Suprapubic skin (tissue), 4 donors: ENCODE data around the gene LDAH. TPM values are rescaled to one million over a fixed set of nuclear protein-coding genes. Genes with fewer than 3 reads are reported as not detected.

Experiments used
- DNase-seq, 2 donors: peaks; one replicate each; pipeline ENCODE4 v3.0.0-alpha.2; 2019; ENCODE audit warnings: low spot score in 2 of 2
- H3K27ac ChIP-seq: fragments of 200-600 bp; sonication (generic); one replicate; pipeline ENCODE4 v1.5.1; 2019
- H3K27me3 ChIP-seq: fragments of 200-600 bp; sonication (generic); one replicate; pipeline ENCODE4 v1.5.1; 2019
- H3K36me3 ChIP-seq: fragments of 200-600 bp; sonication (generic); one replicate; pipeline ENCODE4 v1.5.1; 2019
- H3K4me1 ChIP-seq: fragments of 200-600 bp; sonication (generic); one replicate; pipeline ENCODE4 v1.5.1; 2019
- H3K4me3 ChIP-seq: fragments of 200-600 bp; sonication (generic); one replicate; pipeline ENCODE4 v1.5.1; 2019; ENCODE audit warnings: mild to moderate bottlenecking
- H3K9me3 ChIP-seq: fragments of 200-600 bp; sonication (generic); one replicate; pipeline ENCODE4 v1.5.1; 2019
- CTCF ChIP-seq, 2 donors: fragments of 200-600 bp in 1 of 2; fragments of 450-650 bp in 1 of 2; sonication (generic) in 1 of 2; IDR thresholded peaks; one replicate each; pipeline ENCODE4 v1.5.1; 2016 to 2019; ENCODE audit warnings: antibody characterized with exemption in 2 of 2, mild to moderate bottlenecking in 1 of 2, moderate library complexity in 1 of 2
- EP300 ChIP-seq: sonication (generic); formaldehyde crosslinking; IDR thresholded peaks from one replicate; pipeline ENCODE4 v1.6.1; 2017; ENCODE audit warnings: antibody characterized with exemption
- POLR2A ChIP-seq, 2 donors: fragments of 450-650 bp; IDR thresholded peaks; one replicate each; pipeline ENCODE4 v1.6.1; 2017; ENCODE audit warnings: antibody characterized with exemption in 2 of 2, mild to moderate bottlenecking in 2 of 2, moderate library complexity in 2 of 2
- POLR2AphosphoS5 ChIP-seq, 3 donors: sonication (generic); formaldehyde crosslinking; IDR thresholded peaks; one replicate each; pipeline ENCODE4 v1.6.1; 2017; ENCODE audit warnings: antibody characterized with exemption in 3 of 3
- WGBS: methylation state at CpG from one replicate; pipeline ENCODE4 v1.1.5; 2018; 5-methylcytosine and 5-hydroxymethylcytosine counted together
- total RNA-seq, 4 donors: library from RNA; depleted of rRNA; stranded (reverse); fragments of >200 nt; gene quantifications; one replicate each; pipeline ENCODE4 v1.1.0, GENCODE V29; 2016

The LDAH gene
- total RNA-seq, 4 donors from 2014 or later, result 9.0 to 15.5 (median 10.4) TPM

- no peaks in the 10 kb centered on the region for H3K4me1 ChIP-seq
- DNase-seq, result no peak
- H3K4me3 ChIP-seq, result no peak overlapping the region
- H3K9me3 ChIP-seq, result no peaks in the 10 kb centered on the region
- no peaks in the 10 kb centered on the region for H3K27me3 ChIP-seq
- WGBS, result 92% methylated on average over 2 of the region's 2 CpGs
- TF ChIP-seq EP300, result no peak
- TF ChIP-seq POLR2AphosphoS5 (IDR thresholded peaks at IDR 0.05), result no peak
- TF ChIP-seq CTCF (IDR thresholded peaks at IDR 0.05), result no peak
- no peak for TF ChIP-seq POLR2A (IDR thresholded peaks at IDR 0.05)
- H3K27ac ChIP-seq, result no peak overlapping the region
- H3K36me3 ChIP-seq, result no peaks in the 10 kb centered on the region
Observed at GRCh38 chr2:20744366-20745335, 78.2 kb downstream of the LDAH start.

GRCh38 chr2:20738772-20739171 lies 84.1 kb downstream of the LDAH start:
- TF ChIP-seq POLR2AphosphoS5 (IDR thresholded peaks at IDR 0.05) (no peak), POLR2A (IDR thresholded peaks at IDR 0.05) (no peak), EP300 (no peak), CTCF (IDR thresholded peaks at IDR 0.05) (no peak)

GRCh38 chr2:20737505-20737904 lies 85.4 kb downstream of the LDAH start:
- DNase-seq, result no peak
- no peak overlapping the region for H3K27ac ChIP-seq
- no peaks in the 10 kb centered on the region for H3K27me3 ChIP-seq
- 81% methylated on average over 3 of the region's 3 CpGs for WGBS
- H3K36me3 ChIP-seq, result peaks cover 14% of the 10 kb centered on the region
- TF ChIP-seq POLR2A (IDR thresholded peaks at IDR 0.05) (no peak), CTCF (IDR thresholded peaks at IDR 0.05) (no peak), POLR2AphosphoS5 (IDR thresholded peaks at IDR 0.05) (no peak), EP300 (no peak)
- H3K4me1 ChIP-seq, result no peaks in the 10 kb centered on the region
- H3K9me3 ChIP-seq, result no peaks in the 10 kb centered on the region
- H3K4me3 ChIP-seq, result no peak overlapping the region

More at GRCh38 chr2:20738772-20739171, 84.1 kb downstream of the LDAH start:
- Histone ChIP-seq H3K27me3 (no peaks in the 10 kb centered on the region), H3K4me1 (no peaks in the 10 kb centered on the region), H3K36me3 (peaks cover 14% of the 10 kb centered on the region), H3K27ac (no peak overlapping the region), H3K4me3 (no peak overlapping the region), H3K9me3 (no peaks in the 10 kb centered on the region)
- no peak for DNase-seq

- Histone ChIP-seq H3K4me1 (no peaks in the 10 kb centered on the region), H3K27me3 (no peaks in the 10 kb centered on the region), H3K9me3 (no peaks in the 10 kb centered on the region), H3K4me3 (no peak overlapping the region), H3K36me3 (no peaks in the 10 kb centered on the region), H3K27ac (no peak overlapping the region)
- WGBS, result 58% methylated on average over 4 of the region's 4 CpGs
- no peak for DNase-seq
- TF ChIP-seq POLR2A (IDR thresholded peaks at IDR 0.05) (no peak), CTCF (IDR thresholded peaks at IDR 0.05) (no peak), EP300 (no peak), POLR2AphosphoS5 (IDR thresholded peaks at IDR 0.05) (no peak)
Observed at GRCh38 chr2:20728114-20728758, 94.7 kb downstream of the LDAH start.

- Histone ChIP-seq H3K4me1 (no peaks in the 10 kb centered on the region), H3K36me3 (no peaks in the 10 kb centered on the region), H3K27ac (no peak overlapping the region), H3K27me3 (no peaks in the 10 kb centered on the region), H3K9me3 (no peaks in the 10 kb centered on the region), H3K4me3 (no peak overlapping the region)
- no peak for DNase-seq
- TF ChIP-seq POLR2A (IDR thresholded peaks at IDR 0.05), result no peak
- TF ChIP-seq EP300, result no peak
- TF ChIP-seq CTCF (IDR thresholded peaks at IDR 0.05), result no peak
- TF ChIP-seq POLR2AphosphoS5 (IDR thresholded peaks at IDR 0.05), result no peak
- 96% methylated on average over 5 of the region's 5 CpGs for WGBS
Observed at GRCh38 chr2:20726913-20727312, 96.0 kb downstream of the LDAH start.
